Measurements from ENCODE around the gene MFF.

- TF ChIP-seq CTCF (IDR thresholded peaks at IDR 0.05; ENCODE audit: low read depth, low read length) (no peak), EZH2phosphoT487 (IDR thresholded peaks at IDR 0.05; ENCODE audit: low read depth) (no peak)
These were observed 77.9 kb downstream of the MFF start for GRCh38 chr2:227402959-227403358.

Measured in OCI-LY3 (cell line).